Calu3 (cell line): ENCODE measurements around the gene NEK9. TPM values are rescaled to one million over a fixed set of nuclear protein-coding genes. Genes with fewer than 3 reads are reported as not detected.
A peak's percentile ranks its signal among the peaks of the same experiment; 100 is the strongest.

ENCODE experiments used
- BruUV-seq: library from RNA; stranded (reverse); fragments of 400-500 nt; replicated peaks from 2 replicates; lab custom pipeline; 2021; lab: Mats Ljungman, UMichigan
- CTCF ChIA-PET: fragments of 300-600 bp; sonication (Branson Sonifier 250); formaldehyde crosslinking; loops from one replicate; lab custom pipeline; 2022; ENCODE audit warnings: antibody characterized with exemption; lab: Charles Lee
- DNase-seq: peaks from one replicate; pipeline ENCODE4 v3.0.0; 2022
- H3K27ac Mint-ChIP-seq: one replicate; pipeline ENCODE4 v1.8.0; 2022; ENCODE audit warnings: mixed read lengths; ENCODE audit not compliant: unreplicated experiment
- H3K27me3 Mint-ChIP-seq: one replicate; pipeline ENCODE4 v1.8.0; 2022; ENCODE audit warnings: mixed read lengths; ENCODE audit not compliant: unreplicated experiment
- H3K36me3 Mint-ChIP-seq: one replicate; pipeline ENCODE4 v1.8.0; 2022; ENCODE audit warnings: mild to moderate bottlenecking, moderate library complexity, mixed read lengths; ENCODE audit not compliant: insufficient read depth, unreplicated experiment
- H3K4me1 Mint-ChIP-seq: one replicate; pipeline ENCODE4 v1.8.0; 2022; ENCODE audit warnings: mild to moderate bottlenecking, low read depth, mixed read lengths; ENCODE audit not compliant: unreplicated experiment
- H3K4me3 Mint-ChIP-seq: one replicate; pipeline ENCODE4 v1.8.0; 2022; ENCODE audit warnings: mild to moderate bottlenecking, low read depth, moderate library complexity, mixed read lengths; ENCODE audit not compliant: unreplicated experiment
- H3K9me3 Mint-ChIP-seq: one replicate; pipeline ENCODE4 v1.8.0; 2022; ENCODE audit warnings: low read depth, mixed read lengths; ENCODE audit not compliant: unreplicated experiment
- intact Hi-C: fragments of 100-400 bp; cut with micrococcal nuclease; formaldehyde crosslinking; loops from one replicate; pipeline ENCODE4 v1.10.0; 2022; ENCODE audit not compliant: unreplicated experiment
- total RNA-seq: library from RNA; stranded (reverse); gene quantifications from 2 replicates; pipeline ENCODE4 v1.2.3, GENCODE V29; 2022
- TF ChIP-seq, protein P1 (sequence below): fragments of 200-600 bp; IDR thresholded peaks from one replicate; pipeline ENCODE4 v1.8.0; 2022; ENCODE audit warnings: antibody characterized with exemption; ENCODE audit not compliant: unreplicated experiment

NEK9 gene
- total RNA-seq, 1 experiment from 2014 or later: 63.4 TPM

DNA sequence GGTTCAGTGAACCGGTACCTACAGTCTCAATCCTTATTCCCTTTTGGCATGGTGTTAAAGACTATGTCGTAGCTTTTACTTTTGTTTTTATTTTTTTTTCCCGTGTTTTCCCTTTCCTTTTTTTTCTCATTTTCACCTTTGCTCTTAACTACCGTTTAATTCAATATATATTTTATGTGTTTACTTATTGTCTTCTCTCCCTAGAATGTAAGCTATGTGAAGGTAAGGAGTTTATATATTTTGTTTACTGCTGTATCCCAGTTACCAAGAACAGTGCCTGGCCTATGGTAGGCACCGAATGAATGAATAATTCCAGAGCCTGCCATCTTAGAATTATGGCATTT lies 75.3 kb downstream of the NEK9 start:
- peak overlapping the region; percentile 80 for H3K4me3 Mint-ChIP-seq
- H3K9me3 Mint-ChIP-seq: no peaks in the 10 kb centered on the region
- peak overlapping the region; percentile 88 for H3K27ac Mint-ChIP-seq
- intact Hi-C loops: no loop called here
- DNase-seq: no peak
- peaks cover 26% of the 10 kb centered on the region for H3K36me3 Mint-ChIP-seq
- CTCF ChIA-PET: no interaction called here
- H3K4me1 Mint-ChIP-seq: peaks cover 10% of the 10 kb centered on the region
- TF ChIP-seq, protein P1, sequence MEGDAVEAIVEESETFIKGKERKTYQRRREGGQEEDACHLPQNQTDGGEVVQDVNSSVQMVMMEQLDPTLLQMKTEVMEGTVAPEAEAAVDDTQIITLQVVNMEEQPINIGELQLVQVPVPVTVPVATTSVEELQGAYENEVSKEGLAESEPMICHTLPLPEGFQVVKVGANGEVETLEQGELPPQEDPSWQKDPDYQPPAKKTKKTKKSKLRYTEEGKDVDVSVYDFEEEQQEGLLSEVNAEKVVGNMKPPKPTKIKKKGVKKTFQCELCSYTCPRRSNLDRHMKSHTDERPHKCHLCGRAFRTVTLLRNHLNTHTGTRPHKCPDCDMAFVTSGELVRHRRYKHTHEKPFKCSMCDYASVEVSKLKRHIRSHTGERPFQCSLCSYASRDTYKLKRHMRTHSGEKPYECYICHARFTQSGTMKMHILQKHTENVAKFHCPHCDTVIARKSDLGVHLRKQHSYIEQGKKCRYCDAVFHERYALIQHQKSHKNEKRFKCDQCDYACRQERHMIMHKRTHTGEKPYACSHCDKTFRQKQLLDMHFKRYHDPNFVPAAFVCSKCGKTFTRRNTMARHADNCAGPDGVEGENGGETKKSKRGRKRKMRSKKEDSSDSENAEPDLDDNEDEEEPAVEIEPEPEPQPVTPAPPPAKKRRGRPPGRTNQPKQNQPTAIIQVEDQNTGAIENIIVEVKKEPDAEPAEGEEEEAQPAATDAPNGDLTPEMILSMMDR: no peak
- BruUV-seq: no TSS peak
- no peaks in the 10 kb centered on the region for H3K27me3 Mint-ChIP-seq

GRCh38 chr14:75050852-75051555 lies 75.8 kb downstream of the NEK9 start, which contains the start of gene MLH3:
TSS of gene MLH3 (minus strand) at chr14:75051467. CDS start at chr14:75049655, 1,812 bp downstream.
- TF ChIP-seq, protein P1: no peak
- Mint-ChIP-seq H3K27me3 (no peaks in the 10 kb centered on the region), H3K4me3 (peak within 1 kb of the TSS; percentile 80), H3K4me1 (peaks cover 10% of the 10 kb centered on the region), H3K9me3 (no peaks in the 10 kb centered on the region), H3K27ac (peak within 1 kb of the TSS; percentile 88), H3K36me3 (peaks cover 26% of the 10 kb centered on the region)
- DNase-seq: peak; percentile 85
- intact Hi-C loops: no loop called here
- CTCF ChIA-PET: interaction anchor here (0.6 kb wide), 1 partner anchor 158 kb away, joined by 5 read pairs; no protein-coding TSS in a partner anchor
- BruUV-seq: no TSS peak

DNA sequence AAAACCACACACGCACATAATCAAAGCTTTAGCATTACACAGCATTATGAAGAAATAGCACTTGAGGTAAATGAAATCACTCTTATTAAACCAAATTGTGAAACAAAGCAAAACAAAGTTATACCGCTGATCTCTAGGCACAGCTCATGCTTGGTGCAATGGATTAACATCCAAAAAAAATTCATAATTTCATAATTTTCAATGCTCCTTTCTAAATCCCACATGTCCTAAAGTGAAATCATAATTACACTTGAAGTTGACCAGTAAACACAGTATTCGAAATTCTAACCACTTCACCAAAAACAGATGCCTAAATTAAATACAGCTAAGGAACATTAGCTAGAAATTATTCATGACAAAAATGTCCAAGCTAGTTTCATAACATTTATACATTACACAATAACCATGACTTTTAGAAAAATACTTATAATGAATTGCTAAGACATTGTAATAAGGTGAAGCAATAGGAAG lies 77.1 kb downstream of the NEK9 start:
- H3K4me3 Mint-ChIP-seq: peak overlapping the region; percentile 80

DNA sequence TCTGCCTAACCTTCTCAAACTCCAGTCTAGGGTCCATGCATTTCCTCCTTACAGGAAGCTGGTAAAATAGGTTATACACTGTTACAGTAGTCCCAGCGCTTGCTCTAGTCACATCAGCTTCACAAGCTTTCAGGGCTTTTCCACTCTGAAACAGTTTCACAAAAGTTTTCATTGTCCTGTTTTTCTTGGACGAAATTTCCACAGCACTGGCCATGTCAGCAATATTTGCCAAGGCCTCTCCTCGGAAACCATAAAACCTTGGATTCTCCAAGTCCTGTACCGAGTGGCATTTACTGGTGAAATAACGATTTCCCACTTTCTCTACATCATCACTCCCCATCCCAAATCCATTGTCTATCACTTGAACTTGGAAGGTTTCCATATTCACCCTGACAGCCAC lies 77.7 kb downstream of the NEK9 start:
- CTCF ChIA-PET: no interaction called here
- intact Hi-C loops: no loop called here
- Mint-ChIP-seq H3K4me1 (peaks cover 26% of the 10 kb centered on the region), H3K27me3 (no peaks in the 10 kb centered on the region), H3K27ac (no peak overlapping the region), H3K36me3 (peaks cover 31% of the 10 kb centered on the region), H3K9me3 (no peaks in the 10 kb centered on the region), H3K4me3 (no peak overlapping the region)
- TF ChIP-seq, protein P1: no peak
- BruUV-seq: no TSS peak
- no peak for DNase-seq

More for the DNA sequence above, 77.1 kb downstream of the NEK9 start:
- CTCF ChIA-PET: no interaction called here
- no peak for DNase-seq
- H3K4me1 Mint-ChIP-seq: peaks cover 20% of the 10 kb centered on the region
- BruUV-seq: TSS peak; percentile 26
- peaks cover 31% of the 10 kb centered on the region for H3K36me3 Mint-ChIP-seq
- no peak overlapping the region for H3K27ac Mint-ChIP-seq
- TF ChIP-seq, protein P1: no peak
- no peaks in the 10 kb centered on the region for H3K27me3 Mint-ChIP-seq
- intact Hi-C loops: no loop called here
- H3K9me3 Mint-ChIP-seq: no peaks in the 10 kb centered on the region
